ENCODE data around the gene MRPS25.

DNA sequence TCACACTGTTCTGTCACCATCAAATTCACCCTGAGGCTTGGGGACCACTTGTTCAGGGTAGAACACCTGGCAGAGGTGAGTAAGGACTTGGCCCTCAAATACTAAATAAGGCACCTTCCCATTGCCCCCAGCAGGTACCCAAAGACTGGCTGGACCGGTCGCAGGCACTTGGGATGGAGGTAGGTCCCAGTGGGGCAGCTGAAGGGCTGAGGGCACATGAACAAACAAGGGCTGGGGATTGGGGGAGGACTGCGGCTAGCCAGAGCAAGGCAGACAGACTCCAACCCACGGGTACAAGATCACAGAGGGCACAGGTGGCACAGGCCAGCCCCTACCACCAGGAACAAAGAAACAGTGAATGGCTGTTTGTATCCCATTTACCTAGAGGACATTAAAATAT is 1.9 kb downstream of the MRPS25 start:
- TF ChIP-seq POLR2A (IDR thresholded peaks at IDR 0.05) (no peak), CTCF (IDR thresholded peaks at IDR 0.05) (no peak)

All from suprapubic skin (tissue), 3 donors.